SH-SY5Y (cell line): Measurements from ENCODE around the gene RABGAP1.

Experiments
- GATA2 ChIP-seq: IDR thresholded peaks from 2 replicates; pipeline ENCODE4 v1.6.1; 2011; ENCODE audit warnings: mild to moderate bottlenecking, low read depth, low read length
- GATA3 ChIP-seq: IDR thresholded peaks from 2 replicates; pipeline ENCODE4 v1.6.1; 2011; ENCODE audit warnings: low read depth, mild to moderate bottlenecking, low read length, moderate library complexity

GRCh38 chr9:123053046-123053445 is 112.2 kb downstream of the RABGAP1 start:
- no peak for TF ChIP-seq GATA3
- TF ChIP-seq GATA2: no peak
